ENCODE results near the gene HTR3B.

DNA sequence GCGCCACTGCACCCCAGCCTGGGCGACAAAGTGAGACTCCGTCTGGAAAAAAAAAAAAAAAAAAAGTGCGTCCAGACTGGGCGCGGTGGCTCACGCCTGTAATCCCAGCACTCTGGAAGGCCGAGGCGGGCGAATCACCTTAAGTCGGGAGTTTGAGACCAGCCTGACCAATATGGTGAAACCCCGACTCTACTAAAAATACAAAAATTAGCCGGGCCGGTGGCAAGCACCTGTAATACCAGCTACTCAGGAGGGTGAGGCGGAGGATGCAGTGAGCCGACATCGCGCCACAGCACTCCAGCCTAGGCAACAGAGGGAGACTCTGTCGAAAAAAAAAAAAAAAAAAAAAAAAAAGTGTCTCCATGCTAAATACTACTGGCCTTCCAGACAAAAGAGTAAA is 30.5 kb upstream of the HTR3B start:
- TF ChIP-seq, protein P1, sequence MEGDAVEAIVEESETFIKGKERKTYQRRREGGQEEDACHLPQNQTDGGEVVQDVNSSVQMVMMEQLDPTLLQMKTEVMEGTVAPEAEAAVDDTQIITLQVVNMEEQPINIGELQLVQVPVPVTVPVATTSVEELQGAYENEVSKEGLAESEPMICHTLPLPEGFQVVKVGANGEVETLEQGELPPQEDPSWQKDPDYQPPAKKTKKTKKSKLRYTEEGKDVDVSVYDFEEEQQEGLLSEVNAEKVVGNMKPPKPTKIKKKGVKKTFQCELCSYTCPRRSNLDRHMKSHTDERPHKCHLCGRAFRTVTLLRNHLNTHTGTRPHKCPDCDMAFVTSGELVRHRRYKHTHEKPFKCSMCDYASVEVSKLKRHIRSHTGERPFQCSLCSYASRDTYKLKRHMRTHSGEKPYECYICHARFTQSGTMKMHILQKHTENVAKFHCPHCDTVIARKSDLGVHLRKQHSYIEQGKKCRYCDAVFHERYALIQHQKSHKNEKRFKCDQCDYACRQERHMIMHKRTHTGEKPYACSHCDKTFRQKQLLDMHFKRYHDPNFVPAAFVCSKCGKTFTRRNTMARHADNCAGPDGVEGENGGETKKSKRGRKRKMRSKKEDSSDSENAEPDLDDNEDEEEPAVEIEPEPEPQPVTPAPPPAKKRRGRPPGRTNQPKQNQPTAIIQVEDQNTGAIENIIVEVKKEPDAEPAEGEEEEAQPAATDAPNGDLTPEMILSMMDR (IDR thresholded peaks at IDR 0.05) = no peak
- TF ChIP-seq EZH2 (IDR thresholded peaks at IDR 0.05; ENCODE audit: borderline replicate concordance, insufficient read depth, low read depth, low read length, poor library complexity, severe bottlenecking) = no peak

Measured in B cell (primary cell).